Activated CD8-positive, alpha-beta memory T cell treated with anti-CD3 and anti-CD28 coated beads, Interleukin-2, amount 50 U/mL, for 4 hours (primary cell): ENCODE results near the gene GLI3.

Experiments
- DNase-seq: peaks from one replicate; pipeline ENCODE4 v3.0.0-alpha.2; 2020

GLI3 gene

GRCh38 chr7:42071372-42072261 is 165.4 kb downstream of the GLI3 start:
- DNase-seq: no peak

- DNase-seq: no peak
Measured at GRCh38 chr7:42070068-42070467, 166.9 kb downstream of the GLI3 start.

- no peak for DNase-seq
Measured at GRCh38 chr7:42069590-42069989, 167.4 kb downstream of the GLI3 start.

- DNase-seq: no peak
Measured at GRCh38 chr7:42068554-42069280, 168.3 kb downstream of the GLI3 start.

- DNase-seq: no peak
Measured at GRCh38 chr7:42065942-42066341, 171.1 kb downstream of the GLI3 start.

- DNase-seq: no peak
Measured at GRCh38 chr7:42065015-42065414, 172.0 kb downstream of the GLI3 start.

GRCh38 chr7:42064534-42064933 is 172.5 kb downstream of the GLI3 start:
- DNase-seq: no peak

- no peak for DNase-seq
Measured at GRCh38 chr7:42059275-42059674, 177.7 kb downstream of the GLI3 start.

- DNase-seq: no peak
Measured at GRCh38 chr7:42057331-42057730, 179.7 kb downstream of the GLI3 start.

GRCh38 chr7:42055171-42055570 is 181.8 kb downstream of the GLI3 start:
- no peak for DNase-seq

GRCh38 chr7:42053834-42054233 is 183.2 kb downstream of the GLI3 start:
- DNase-seq: no peak

GRCh38 chr7:42049761-42050160 is 187.2 kb downstream of the GLI3 start:
- no peak for DNase-seq

- no peak for DNase-seq
Measured at GRCh38 chr7:42046483-42046882, 190.5 kb downstream of the GLI3 start.

GRCh38 chr7:42045961-42046360 is 191.0 kb downstream of the GLI3 start:
- no peak for DNase-seq

- DNase-seq: no peak
Measured at GRCh38 chr7:42039921-42040320, 197.1 kb downstream of the GLI3 start.

- no peak for DNase-seq
Measured at GRCh38 chr7:42035210-42035609, 201.8 kb downstream of the GLI3 start.

GRCh38 chr7:42033480-42033879 is 203.5 kb downstream of the GLI3 start:
- no peak for DNase-seq

GRCh38 chr7:42029405-42029804 is 207.6 kb downstream of the GLI3 start:
- no peak for DNase-seq

GRCh38 chr7:42027521-42027920 is 209.5 kb downstream of the GLI3 start:
- no peak for DNase-seq

GRCh38 chr7:42026622-42027197 is 210.3 kb downstream of the GLI3 start:
- no peak for DNase-seq

GRCh38 chr7:42025635-42026375 is 211.2 kb downstream of the GLI3 start:
- DNase-seq: no peak

GRCh38 chr7:42024537-42024936 is 212.5 kb downstream of the GLI3 start:
- DNase-seq: no peak

GRCh38 chr7:42023262-42023661 is 213.7 kb downstream of the GLI3 start:
- DNase-seq: no peak
